NCI-H1105 (cell line): Measurements from ENCODE around the gene STK32A.

Source experiments
- DNase-seq: peaks from one replicate; lab custom pipeline; 2025; lab: John Stamatoyannopoulos, UW

The STK32A gene

GRCh38 chr5:147391781-147392180, 157.0 kb downstream of the STK32A start:
- DNase-seq = no peak

- DNase-seq = no peak
Measured at GRCh38 chr5:147393874-147394672, 159.2 kb downstream of the STK32A start.

- no peak for DNase-seq
Measured at GRCh38 chr5:147396070-147396823, 161.4 kb downstream of the STK32A start.

- DNase-seq = no peak
Measured at GRCh38 chr5:147397616-147398015, 162.8 kb downstream of the STK32A start.

GRCh38 chr5:147398860-147399259, 164.0 kb downstream of the STK32A start:
- DNase-seq = no peak

- no peak for DNase-seq
Measured at GRCh38 chr5:147400126-147400809, 165.4 kb downstream of the STK32A start.

GRCh38 chr5:147400881-147401280, 166.1 kb downstream of the STK32A start:
- DNase-seq = no peak

- DNase-seq = no peak
Measured at GRCh38 chr5:147403651-147404640, 169.1 kb downstream of the STK32A start.

GRCh38 chr5:147404706-147405105, 169.9 kb downstream of the STK32A start:
- DNase-seq = no peak

GRCh38 chr5:147406636-147407035, 171.8 kb downstream of the STK32A start:
- no peak for DNase-seq

GRCh38 chr5:147407094-147407681, 172.4 kb downstream of the STK32A start:
- no peak for DNase-seq

- no peak for DNase-seq
Measured at GRCh38 chr5:147408980-147409379, 174.2 kb downstream of the STK32A start.

- DNase-seq = no peak
Measured at GRCh38 chr5:147410496-147411358, 175.9 kb downstream of the STK32A start.

GRCh38 chr5:147411359-147412319, 176.8 kb downstream of the STK32A start:
- no peak for DNase-seq

- no peak for DNase-seq
Measured at GRCh38 chr5:147412561-147412960, 177.7 kb downstream of the STK32A start.

- DNase-seq = no peak
Measured at GRCh38 chr5:147413266-147413665, 178.4 kb downstream of the STK32A start.

- no peak for DNase-seq
Measured at GRCh38 chr5:147415651-147416050, 180.8 kb downstream of the STK32A start.

GRCh38 chr5:147417135-147417813, 182.4 kb downstream of the STK32A start:
- DNase-seq = peak; percentile 4
